HK-2 (cell line): Measurements from ENCODE around the gene SNX20.

Experiments
- DNase-seq: peaks from one replicate; pipeline ENCODE4 v3.0.0-alpha.2; 2018; ENCODE audit not compliant: unreplicated experiment

Gene SNX20

DNA sequence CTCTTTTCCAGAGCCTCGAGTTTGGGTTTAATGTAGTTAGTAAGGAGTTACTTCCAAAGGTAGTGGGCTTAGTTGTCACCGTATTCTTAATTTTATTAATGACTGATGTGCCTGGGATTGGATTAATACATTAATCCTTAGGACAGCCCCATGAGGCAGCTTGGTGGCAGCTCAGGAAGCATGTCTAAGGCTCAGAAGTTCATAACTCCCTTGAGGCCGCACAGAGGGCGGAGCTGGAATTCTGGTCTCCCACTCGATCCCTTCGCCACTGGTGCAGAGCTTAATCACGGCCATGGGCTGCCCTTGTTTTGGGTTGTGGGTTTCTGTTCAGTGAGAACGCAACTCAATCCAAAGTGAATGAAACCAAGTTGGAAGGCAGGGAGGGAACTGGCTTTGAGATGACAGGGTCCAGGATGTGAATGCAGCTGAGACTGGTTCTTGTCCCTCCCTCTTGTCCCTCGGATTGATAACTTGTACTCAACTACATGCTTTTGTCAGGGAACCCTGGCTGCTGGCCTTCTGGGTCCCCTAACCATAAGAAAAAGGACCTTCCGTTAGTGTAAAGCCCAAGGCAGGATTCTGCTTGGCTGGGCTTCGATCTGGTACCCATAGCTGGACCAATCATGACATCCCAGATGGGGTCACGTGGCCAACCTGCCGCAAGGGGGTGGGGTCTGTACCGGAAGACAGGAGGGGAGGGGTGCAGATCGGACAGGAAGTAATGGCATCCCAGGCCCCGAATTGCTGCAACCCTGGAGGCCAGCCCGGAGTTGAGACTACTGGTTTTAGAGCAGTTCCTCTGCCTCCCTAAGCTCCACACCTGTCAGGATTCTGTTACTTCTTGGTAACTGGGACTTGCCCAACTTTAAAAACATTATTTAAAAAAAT is 45.4 kb downstream of the SNX20 start:
- DNase-seq = no peak

DNA sequence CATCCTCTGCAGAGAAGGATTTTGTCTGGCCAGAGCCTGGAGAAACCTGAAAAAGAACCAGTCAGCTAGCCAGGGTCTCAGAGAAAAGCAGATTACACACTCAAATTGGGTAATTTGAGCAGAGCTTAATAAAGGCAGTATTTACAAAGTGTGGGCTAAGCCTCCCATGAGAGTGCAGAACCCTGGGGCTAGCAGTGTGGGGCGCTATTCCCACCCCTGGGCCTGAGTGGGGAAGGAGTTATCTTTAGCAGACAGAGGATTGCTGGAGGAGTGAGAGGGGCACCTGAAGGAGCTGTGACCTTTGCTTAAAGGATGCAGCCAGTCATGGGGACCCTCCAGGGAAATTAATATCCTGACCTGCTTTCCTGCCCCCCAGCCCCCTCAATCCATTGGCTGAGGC is 46.2 kb downstream of the SNX20 start:
- no peak for DNase-seq

DNA sequence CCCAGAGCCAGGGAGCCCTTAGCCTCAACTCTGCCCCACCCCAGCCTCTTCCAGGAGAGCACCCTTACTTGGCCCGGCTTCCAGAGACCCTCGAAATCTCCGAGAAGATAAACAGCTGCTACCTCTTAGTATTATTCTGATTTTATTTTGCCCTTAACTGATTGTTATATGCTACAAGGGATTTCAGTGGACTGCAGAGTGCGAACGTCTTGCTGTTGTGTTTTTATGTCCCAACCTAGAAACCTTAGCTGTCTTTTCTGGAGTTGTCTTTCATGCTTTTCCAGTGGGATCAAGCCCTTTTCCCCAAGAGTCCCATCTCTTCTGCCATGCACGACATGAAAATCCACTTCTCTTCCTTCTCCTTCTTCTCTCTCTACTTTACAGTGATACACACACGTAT is 47.0 kb downstream of the SNX20 start:
- DNase-seq = no peak

DNA sequence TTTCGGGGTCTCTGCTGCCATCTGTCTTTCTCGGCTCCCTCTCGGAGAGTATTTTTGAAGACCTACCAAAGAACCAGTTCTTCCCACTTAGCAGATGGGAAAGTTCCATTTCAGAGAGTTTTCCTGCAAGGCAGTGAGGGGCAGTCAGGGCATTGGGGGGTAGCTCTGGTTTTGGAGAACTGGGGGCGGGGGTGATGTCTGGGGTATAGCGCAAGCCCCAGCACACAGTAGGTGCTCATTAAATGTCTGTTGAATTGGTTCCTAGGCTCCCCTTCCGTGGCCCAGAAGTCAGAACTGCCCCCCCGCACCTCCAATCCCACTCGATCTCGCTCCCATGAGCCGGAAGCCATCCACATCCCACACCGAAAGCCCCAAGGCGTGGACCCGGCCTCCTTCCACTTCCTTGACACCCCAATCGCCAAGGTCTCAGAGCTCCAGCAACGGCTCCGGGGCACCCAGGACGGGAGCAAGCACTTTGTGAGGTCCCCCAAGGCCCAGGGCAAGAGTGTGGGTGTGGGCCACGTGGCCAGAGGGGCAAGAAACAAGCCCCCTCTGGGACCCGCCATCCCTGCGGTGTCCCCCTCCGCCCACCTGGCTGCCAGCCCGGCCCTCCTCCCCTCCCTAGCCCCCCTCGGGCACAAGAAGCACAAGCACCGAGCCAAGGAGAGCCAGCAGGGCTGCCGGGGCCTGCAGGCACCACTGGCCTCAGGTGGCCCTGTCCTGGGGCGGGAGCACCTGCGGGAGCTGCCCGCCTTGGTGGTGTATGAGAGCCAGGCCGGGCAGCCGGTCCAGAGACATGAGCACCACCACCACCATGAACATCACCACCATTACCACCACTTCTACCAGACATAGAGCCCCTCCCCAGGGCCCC is 47.9 kb downstream of the SNX20 start:
- DNase-seq = no peak

DNA sequence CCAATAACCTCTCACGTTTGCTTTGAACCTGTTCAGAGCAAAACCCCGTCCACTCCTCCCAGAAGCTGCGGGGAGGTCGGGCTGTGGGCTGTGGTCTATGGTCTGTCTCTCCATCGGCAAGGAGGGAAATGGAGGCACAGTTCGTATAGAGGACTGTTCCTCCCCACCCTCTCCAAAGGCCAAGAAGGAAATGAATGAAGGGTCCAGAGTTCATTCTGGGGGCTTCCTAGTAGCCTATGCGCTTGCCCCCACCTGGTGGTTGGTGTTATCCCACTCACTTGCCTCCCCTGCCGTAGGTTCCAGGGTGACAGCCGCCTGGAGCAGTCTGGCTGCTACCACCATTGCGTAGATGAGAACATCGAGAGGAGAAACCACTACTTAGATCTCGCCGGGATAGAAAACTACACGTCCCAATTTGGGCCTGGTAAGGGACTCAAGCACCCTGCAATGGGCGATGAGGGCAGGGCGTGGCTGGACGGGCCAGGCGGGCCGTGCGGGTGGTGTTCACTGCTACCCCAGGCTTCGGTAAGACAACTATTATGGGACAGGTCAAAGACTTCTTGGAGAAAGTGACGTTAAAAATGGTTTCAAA is 49.0 kb downstream of the SNX20 start:
- no peak for DNase-seq

DNA sequence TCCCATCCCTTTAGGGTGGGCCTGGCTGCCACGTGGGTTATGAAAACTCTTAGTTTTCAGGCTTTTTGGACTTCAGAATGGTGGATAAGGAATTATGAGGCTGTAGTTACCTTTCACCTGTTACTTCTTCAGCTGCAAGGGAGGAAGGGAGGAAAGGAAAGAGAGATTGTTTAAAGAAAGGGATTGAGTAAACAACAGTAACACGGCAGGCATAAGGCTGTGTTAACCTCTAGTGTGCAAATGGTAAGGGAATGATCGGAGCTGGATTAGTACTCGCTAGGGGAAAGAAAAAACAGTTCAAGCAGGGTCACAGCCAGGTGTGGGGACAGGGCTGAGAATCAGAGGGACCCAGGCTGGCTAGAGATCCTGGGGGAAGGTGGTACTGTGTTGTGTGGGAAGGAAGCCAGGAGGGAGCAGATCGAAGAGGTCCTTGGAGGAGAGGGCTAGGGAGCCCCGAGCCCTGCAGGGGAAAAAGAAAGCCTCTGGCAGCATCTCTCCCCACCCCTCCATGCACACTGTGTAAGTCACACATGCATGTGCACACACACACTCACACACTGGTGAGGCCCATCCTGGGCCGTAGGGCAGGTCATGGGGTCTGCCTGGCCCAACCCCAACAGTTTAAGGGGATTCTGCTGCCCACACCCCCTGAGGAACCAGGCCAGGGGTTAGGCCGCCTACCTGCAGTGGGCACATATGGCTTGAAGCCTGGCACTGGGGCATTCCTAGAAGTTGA is 49.7 kb downstream of the SNX20 start:
- DNase-seq = no peak

DNA sequence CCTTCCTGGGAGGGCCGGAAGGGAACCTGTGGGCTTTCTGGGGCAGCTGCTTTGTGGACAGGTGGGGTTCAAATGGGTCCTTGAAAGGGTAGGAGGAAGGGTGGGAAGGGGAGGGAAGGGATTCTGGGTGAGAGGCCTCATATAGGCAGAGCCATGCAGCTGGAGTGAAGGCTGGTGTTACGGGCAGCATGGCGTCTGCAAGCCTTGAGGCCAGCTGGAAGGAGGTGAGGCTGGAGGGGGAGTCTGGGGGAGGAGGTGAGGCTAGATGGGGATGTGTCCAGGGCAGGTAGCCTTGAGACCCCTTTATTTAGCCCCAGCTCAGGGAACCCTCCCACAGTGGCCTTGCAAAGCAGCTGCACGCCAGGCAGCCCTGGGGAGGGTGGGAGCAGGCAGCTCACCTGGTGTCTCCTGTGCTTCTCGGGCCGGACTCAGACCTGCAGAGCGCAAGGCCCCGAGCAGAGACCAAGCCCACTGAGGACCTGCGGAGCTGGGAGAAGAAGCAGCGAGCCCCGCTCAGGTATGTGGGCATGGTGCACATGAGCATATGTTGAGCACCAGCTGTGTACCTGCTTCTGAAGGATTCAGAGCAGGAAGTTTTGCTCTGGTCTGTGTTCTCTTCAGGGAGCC is 50.6 kb downstream of the SNX20 start:
- no peak for DNase-seq

DNA sequence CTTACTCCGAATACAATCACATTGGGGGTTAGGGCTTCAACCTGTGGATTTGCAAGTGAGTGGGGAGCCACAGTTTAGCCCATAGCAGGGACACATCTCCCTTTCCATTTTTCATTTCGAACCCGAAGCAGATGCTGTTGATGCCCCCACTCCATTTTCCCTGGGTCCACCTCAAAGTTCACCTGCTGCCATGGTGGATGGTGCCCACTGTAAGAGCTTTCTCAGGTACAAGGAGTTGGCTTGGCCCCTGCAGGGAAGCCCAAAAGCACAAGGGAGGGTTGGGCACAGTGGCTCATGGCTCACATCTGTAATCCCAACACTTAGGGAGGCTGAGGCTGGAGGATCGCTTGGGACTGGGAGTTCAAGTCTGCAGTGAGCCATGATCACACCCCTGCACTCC is 51.8 kb downstream of the SNX20 start:
- no peak for DNase-seq

DNA sequence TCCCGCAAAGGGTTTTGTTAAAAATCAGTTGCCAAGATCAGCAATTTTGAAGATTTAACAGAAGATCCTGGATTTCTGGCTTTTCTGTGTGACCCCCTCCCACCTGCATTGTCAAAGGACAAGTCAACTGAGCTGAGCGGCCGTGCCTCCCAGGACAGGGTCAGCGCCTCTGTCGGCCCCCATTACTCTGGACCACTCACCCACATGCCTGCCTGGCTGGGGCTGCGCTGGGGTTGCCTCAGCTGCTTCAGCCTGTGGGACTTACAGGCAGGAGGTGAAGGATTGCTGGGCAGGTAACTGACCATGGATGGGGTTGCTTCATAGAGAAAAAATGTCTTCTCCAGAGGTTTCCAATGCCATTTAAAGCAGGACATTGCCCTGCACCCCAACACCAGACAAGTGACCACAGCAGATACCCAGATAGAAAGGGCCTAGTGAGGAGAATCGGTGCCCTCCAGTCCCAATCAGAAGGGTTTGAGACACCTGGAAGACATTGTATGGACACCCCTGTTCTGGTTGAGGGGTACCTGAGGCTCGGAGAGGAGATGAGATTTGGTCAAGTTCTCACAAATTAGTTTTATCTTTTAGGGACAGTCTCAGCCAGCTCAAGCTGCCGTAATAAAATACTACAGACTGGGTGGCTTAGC is 52.8 kb downstream of the SNX20 start:
- DNase-seq = no peak

DNA sequence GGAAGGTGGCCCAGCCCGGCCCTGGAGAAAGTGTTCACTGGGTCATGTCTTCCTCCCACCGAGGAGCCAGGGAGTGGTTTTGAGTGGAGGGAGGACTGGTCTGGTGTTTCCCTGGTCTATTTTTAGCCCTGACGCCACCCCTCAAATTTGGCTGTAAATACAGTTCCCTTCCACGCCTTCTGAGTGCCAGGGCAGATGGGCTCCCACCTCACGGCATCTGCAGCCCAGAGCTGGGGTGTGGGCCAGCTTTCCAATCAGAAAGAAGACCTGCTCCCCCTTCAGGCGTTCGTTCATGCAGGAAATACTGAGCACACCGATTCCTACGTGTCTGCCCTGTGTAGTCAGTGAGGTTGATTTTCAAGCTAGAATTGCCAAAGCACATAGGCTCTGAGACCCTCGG is 53.7 kb downstream of the SNX20 start:
- DNase-seq = no peak

DNA sequence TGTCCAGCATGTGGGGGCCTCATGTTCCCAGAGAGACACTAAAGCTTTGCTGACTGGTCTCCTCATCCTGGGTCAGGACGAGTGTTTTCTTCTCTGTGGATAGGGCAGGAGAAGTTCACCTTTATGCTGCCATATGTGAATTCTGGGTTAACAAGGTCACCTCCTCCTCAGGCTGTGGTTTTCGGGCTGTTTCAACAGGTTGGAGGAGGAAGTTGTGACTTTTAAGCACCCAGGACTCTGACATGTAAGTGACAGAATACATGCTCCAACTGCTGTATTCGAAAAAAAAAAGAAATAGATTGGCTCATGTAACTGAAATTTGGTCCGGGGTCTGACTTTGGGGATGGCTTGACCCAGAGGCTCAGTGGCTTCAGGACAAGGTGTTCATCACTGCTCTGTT is 54.2 kb downstream of the SNX20 start:
- DNase-seq = no peak

DNA sequence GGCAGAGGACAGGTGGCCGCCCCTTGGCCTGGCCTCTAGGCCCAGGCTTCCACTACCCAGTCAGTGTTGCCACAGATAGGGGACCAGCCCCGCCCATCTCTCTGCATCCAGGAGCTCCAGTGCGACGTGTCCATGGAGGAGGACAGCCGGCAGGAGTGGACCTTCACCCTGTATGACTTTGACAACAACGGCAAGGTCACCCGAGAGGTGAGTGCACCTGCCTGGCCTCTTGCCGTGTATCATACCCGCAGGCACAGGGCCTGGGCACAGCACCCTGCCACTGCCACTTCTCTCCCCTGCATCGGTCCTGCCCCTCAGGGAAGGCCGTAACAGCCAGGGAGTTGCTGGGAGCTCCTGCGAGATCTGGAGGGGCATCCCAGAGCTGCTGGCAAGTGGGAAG is 55.7 kb downstream of the SNX20 start:
- no peak for DNase-seq

DNA sequence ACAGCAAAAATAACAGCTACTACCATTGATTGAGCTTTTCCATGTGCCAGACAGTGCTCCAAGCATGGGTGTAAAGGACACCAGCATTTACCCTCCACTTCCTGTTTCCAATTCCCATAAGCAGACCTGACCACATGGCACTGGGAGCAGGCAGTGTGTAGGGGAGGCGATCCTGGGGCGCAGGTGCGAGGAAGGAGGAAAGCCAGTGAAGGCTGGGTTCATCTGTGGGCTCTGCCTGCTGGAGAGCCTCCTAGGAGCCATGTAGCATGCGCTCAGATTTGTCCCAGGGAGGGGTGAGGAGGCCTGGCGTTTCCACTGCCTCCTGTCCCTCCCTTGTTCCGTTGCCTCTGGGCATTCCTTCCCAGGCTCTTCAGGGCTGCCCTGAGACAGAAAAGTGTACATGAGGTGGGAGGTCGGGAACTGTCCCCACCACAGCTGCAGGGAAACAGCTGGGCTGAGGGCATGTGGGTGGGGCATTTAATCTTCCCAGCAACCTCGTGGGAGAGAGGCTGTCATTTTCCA is 56.6 kb downstream of the SNX20 start:
- DNase-seq = no peak

DNA sequence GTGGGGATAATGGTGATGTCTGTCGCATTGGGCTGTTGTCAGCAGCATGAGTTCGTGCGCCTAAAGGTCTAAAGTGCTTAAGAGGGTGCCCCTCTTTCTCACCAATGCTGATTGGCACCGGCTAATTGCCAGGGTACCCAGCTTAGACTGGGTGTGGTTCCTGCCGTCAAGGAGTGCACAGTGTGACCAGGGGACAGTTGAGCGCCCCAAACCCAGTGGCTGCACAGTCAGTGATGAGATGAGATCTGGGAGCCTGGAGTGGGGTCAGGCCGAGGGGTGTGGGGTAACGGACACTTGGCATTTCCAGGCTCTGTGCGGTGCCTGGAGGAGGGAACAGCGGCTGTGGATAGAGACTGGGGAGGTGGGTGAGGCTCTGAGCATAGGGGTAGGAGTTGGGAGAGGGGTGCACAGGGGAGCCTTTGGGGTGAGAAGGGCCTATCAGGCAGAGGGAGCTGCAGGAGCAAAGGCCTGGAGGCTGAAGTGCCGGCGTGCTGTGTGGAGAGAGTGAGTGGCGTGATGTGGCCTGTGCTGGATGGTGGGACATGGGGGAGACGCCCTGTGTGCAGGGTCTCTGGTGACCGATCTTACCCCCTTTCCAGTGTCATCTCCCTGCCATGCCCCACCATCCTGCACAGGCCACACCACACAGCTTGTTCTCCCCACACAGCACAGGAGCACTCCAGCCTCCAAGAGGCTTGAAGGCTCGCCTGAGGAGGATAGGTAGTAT is 58.3 kb downstream of the SNX20 start:
- DNase-seq = no peak

DNA sequence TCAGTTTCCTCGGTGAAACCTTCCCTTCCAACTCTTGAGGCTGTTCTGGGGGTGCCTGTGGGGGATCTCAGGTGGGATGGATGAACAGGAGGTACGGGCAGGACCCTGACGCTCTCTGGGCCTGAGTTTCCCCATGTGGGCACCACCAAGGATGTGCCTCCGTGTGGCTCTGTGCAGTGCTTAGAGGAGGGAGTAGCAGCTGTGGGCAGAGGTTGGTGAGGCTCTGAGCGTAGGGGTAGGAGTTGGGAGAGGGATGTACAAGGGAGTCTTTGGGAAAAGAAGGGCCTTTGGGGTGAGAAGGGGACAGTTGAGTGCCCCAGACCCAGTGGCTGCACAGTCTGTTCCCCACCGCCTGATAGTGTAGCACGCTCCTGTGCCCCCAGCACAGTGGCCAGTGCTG is 59.1 kb downstream of the SNX20 start:
- DNase-seq = no peak
